HepG2 (cell line): ENCODE data around the gene SERPINF2. TPM values are rescaled to one million over a fixed set of nuclear protein-coding genes. Genes with fewer than 3 reads are reported as not detected.

ENCODE experiments used
- ELF3 ChIP-seq: IDR thresholded peaks from 2 replicates; pipeline ENCODE4 v1.6.1; 2016; ENCODE audit warnings: missing genetic modification reagents, missing compliant biosample characterization
- EP300 ChIP-seq, 3 experiments: sonication (generic) in 1 of 3; formaldehyde crosslinking in 1 of 3; IDR thresholded peaks; 2 replicates each; pipeline versions ENCODE4 v1.5.1 to v1.6.1; 2011 to 2020; ENCODE audit warnings: low read depth in 2 of 3, low read length in 2 of 3, borderline replicate concordance in 1 of 3, improper control_type of control experiment in 1 of 3, mild to moderate bottlenecking in 1 of 3, missing genetic modification reagents in 1 of 3, moderate library complexity in 1 of 3
- FOXC1 ChIP-seq: sonication (generic); formaldehyde crosslinking; IDR thresholded peaks from 2 replicates; pipeline ENCODE4 v1.8.0; 2022; ENCODE audit warnings: mild to moderate bottlenecking, missing genetic modification reagents, borderline replicate concordance
- FOXM1 ChIP-seq: sonication (generic); formaldehyde crosslinking; IDR thresholded peaks from 2 replicates; pipeline ENCODE4 v1.5.0; 2020; ENCODE audit warnings: missing genetic modification reagents
- HCFC1 ChIP-seq: fragments of 150-350 bp; IDR thresholded peaks from 2 replicates; pipeline ENCODE4 v1.6.1; 2014; ENCODE audit warnings: low read depth, low read length
- HOXD1 ChIP-seq: sonication (generic); formaldehyde crosslinking; IDR thresholded peaks from 2 replicates; pipeline ENCODE4 v1.5.0; 2020; ENCODE audit warnings: missing genetic modification reagents
- LCORL ChIP-seq, 2 experiments: fragments of 450-650 bp in 1 of 2; sonication (generic) in 1 of 2; formaldehyde crosslinking in 1 of 2; IDR thresholded peaks; 2 replicates each; pipeline versions ENCODE4 v1.5.0 to v1.6.1; 2017 to 2020; ENCODE audit warnings: antibody characterized with exemption in 1 of 2, missing genetic modification reagents in 1 of 2
- MTA1 ChIP-seq: sonication (generic); formaldehyde crosslinking; IDR thresholded peaks from 2 replicates; pipeline ENCODE4 v1.4.0; 2020; ENCODE audit warnings: missing genetic modification reagents, mild to moderate bottlenecking, borderline replicate concordance
- NFYB ChIP-seq: sonication (generic); formaldehyde crosslinking; IDR thresholded peaks from 2 replicates; pipeline ENCODE4 v1.4.0; 2020; ENCODE audit warnings: missing genetic modification reagents
- NPAS2 ChIP-seq: sonication (generic); formaldehyde crosslinking; IDR thresholded peaks from 2 replicates; pipeline ENCODE4 v1.8.0; 2022; ENCODE audit warnings: mild to moderate bottlenecking, missing genetic modification reagents, borderline replicate concordance
- PCBP1 ChIP-seq: fragments of 200-400 bp; formaldehyde crosslinking; IDR thresholded peaks from 2 replicates; pipeline ENCODE4 v1.6.1; 2017; ENCODE audit warnings: mild to moderate bottlenecking, low read depth, low read length, borderline replicate concordance
- RBAK ChIP-seq: sonication (generic); formaldehyde crosslinking; IDR thresholded peaks from 2 replicates; pipeline ENCODE4 v1.5.1; 2020; ENCODE audit warnings: mild to moderate bottlenecking, missing genetic modification reagents
- SP2 ChIP-seq: sonication (generic); formaldehyde crosslinking; IDR thresholded peaks from 2 replicates; pipeline ENCODE4 v1.5.1; 2020; ENCODE audit warnings: mild to moderate bottlenecking, missing genetic modification reagents
- SUZ12 ChIP-seq: fragments of 150-350 bp; IDR thresholded peaks from 2 replicates; pipeline ENCODE4 v1.6.1; 2014; ENCODE audit warnings: low read depth, low read length
- TCF7 ChIP-seq: sonication (generic); IDR thresholded peaks from 2 replicates; pipeline ENCODE4 v1.6.1; 2016; ENCODE audit warnings: antibody characterized with exemption, low read depth
- TP53 ChIP-seq: sonication (generic); formaldehyde crosslinking; conservative IDR thresholded peaks from 2 replicates; pipeline ENCODE4 v1.4.0; 2020; ENCODE audit warnings: missing genetic modification reagents
- YY1 ChIP-seq: IDR thresholded peaks from 2 replicates; pipeline ENCODE4 v1.6.1; 2011; ENCODE audit warnings: low read length, low read depth, moderate library complexity, mild to moderate bottlenecking; ENCODE audit not compliant: insufficient read depth, insufficient replicate concordance
- ZBTB7B ChIP-seq: sonication (generic); formaldehyde crosslinking; IDR thresholded peaks from 2 replicates; pipeline ENCODE4 v1.4.0; 2020; ENCODE audit warnings: missing genetic modification reagents
- ZC3H4 ChIP-seq: sonication (generic); formaldehyde crosslinking; IDR thresholded peaks from 2 replicates; pipeline ENCODE4 v1.4.0; 2020; ENCODE audit warnings: missing genetic modification reagents, borderline replicate concordance
- ZNF160 ChIP-seq: sonication (generic); formaldehyde crosslinking; IDR thresholded peaks from 2 replicates; pipeline ENCODE4 v1.8.0; 2022; ENCODE audit warnings: mild to moderate bottlenecking, inconsistent platforms, missing genetic modification reagents
- ZNF296 ChIP-seq: sonication (generic); formaldehyde crosslinking; conservative IDR thresholded peaks from 2 replicates; pipeline ENCODE4 v1.5.0; 2020; ENCODE audit warnings: mild to moderate bottlenecking, missing genetic modification reagents
- polyA plus RNA-seq, 8 experiments: library from polyadenylated mRNA; depleted of rRNA in 3 of 8; stranded (reverse) in 7 of 8; unstranded in 1 of 8; fragments of >200 nt; fragmentation: Illumina TruSeq in 4 of 8; extraction: Trizol in 4 of 8; gene quantifications; 2 replicates each; pipeline versions ENCODE4 v1.2.1 to v1.2.3, GENCODE V29; 2011 to 2016; ENCODE audit warnings: low read depth in 4 of 8, missing spikeins in 1 of 8, mixed read lengths in 1 of 8; ENCODE audit not compliant: insufficient read depth in 1 of 8
- total RNA-seq, 5 experiments: library from RNA; depleted of rRNA; stranded (reverse); fragments of >200 nt; fragmentation: Illumina TruSeq; extraction: Trizol; gene quantifications; 2 replicates each; pipeline ENCODE4 v1.2.3, GENCODE V29; 2016; ENCODE audit warnings: low read depth in 1 of 5
- TF ChIP-seq, protein P1 (sequence below): sonication (generic); formaldehyde crosslinking; IDR thresholded peaks from 2 replicates; pipeline ENCODE4 v1.4.0; 2020; ENCODE audit warnings: missing genetic modification reagents, borderline replicate concordance
- TF ChIP-seq, protein P2 (sequence below): sonication (generic); formaldehyde crosslinking; conservative IDR thresholded peaks from 2 replicates; pipeline ENCODE4 v1.8.0; 2022; ENCODE audit warnings: mild to moderate bottlenecking, moderate library complexity, missing genetic modification reagents
- TF ChIP-seq, protein P3 (sequence below): sonication (generic); formaldehyde crosslinking; IDR thresholded peaks from 2 replicates; pipeline ENCODE4 v1.8.0; 2022; ENCODE audit warnings: missing genetic modification reagents, mild to moderate bottlenecking, inconsistent platforms, borderline replicate concordance

The SERPINF2 gene
- total and polyA plus RNA-seq, 2 of the 13 experiments (the other 11 are each of a cell fraction or from before 2014, with no cell fraction given), result 309 to 548 TPM

DNA sequence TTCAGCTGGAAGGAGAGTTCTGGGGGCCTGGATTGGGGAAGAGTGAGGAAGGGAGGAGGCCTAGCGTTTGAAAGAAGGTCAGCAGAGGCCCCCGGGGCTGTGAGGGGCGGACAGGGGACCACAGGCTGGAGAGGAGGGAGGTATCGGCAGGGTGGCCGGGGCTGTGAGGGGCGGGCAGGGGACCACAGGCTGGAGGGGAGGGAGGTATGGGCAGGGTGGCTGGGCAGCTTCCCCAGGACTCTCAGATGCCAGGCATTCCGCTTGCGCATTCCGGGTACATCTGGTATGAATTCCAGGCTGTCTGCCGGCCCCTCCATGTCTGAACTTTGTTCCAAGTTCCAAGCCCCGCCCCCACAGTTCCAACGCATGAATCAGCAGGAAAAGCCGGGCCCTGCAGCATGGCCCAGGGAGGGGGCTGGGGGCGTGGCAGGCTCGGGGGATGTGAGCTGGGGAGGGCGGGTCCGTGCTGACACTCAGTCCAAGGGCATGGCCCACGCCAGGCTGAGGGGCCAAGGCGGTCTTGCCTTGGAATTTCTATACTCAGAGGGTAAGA is 28.2 kb upstream of the SERPINF2 start (continued):
- TF ChIP-seq ZC3H4 (CRISPR knock-in tag) (no peak), PCBP1 (no peak), SP2 (CRISPR knock-in tag) (peak; percentile 53; the same call in 1 of the 2 replicates), NPAS2 (no peak), SUZ12 (no peak), LCORL (IDR thresholded peaks at IDR 0.05) (no peak), LCORL (CRISPR knock-in tag; IDR thresholded peaks at IDR 0.05) (peak; percentile 74), EP300 (IDR thresholded peaks at IDR 0.05; ENCODE audit: low read depth in 2 of 2, low read length in 2 of 2) (peak; percentile 70 to 71; a peak in 3 of 4 replicates), EP300 (CRISPR knock-in tag; IDR thresholded peaks at IDR 0.05; ENCODE audit: borderline replicate concordance) (no peak), YY1 (peak; percentile 50), TP53 (no peak), TCF7 (no peak), ELF3 (CRISPR knock-in tag) (no peak; the same call in 1 of the 2 replicates), HOXD1 (CRISPR knock-in tag) (no peak), RBAK (no peak), NFYB (CRISPR knock-in tag) (peak; percentile 8; the same call in 1 of the 2 replicates), MTA1 (peak; percentile 76), HCFC1 (peak; percentile 19; the same call in 1 of the 2 replicates), ZBTB7B (CRISPR knock-in tag) (peak; percentile 66), ZNF296 (no peak), ZNF160 (peak; percentile 12; the same call in 1 of the 2 replicates), FOXC1 (CRISPR knock-in tag) (no peak), FOXM1 (CRISPR knock-in tag) (no peak)
- TF ChIP-seq, protein P1, sequence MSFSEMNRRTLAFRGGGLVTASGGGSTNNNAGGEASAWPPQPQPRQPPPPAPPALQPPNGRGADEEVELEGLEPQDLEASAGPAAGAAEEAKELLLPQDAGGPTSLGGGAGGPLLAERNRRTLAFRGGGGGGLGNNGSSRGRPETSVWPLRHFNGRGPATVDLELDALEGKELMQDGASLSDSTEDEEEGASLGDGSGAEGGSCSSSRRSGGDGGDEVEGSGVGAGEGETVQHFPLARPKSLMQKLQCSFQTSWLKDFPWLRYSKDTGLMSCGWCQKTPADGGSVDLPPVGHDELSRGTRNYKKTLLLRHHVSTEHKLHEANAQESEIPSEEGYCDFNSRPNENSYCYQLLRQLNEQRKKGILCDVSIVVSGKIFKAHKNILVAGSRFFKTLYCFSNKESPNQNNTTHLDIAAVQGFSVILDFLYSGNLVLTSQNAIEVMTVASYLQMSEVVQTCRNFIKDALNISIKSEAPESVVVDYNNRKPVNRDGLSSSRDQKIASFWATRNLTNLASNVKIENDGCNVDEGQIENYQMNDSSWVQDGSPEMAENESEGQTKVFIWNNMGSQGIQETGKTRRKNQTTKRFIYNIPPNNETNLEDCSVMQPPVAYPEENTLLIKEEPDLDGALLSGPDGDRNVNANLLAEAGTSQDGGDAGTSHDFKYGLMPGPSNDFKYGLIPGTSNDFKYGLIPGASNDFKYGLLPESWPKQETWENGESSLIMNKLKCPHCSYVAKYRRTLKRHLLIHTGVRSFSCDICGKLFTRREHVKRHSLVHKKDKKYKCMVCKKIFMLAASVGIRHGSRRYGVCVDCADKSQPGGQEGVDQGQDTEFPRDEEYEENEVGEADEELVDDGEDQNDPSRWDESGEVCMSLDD (CRISPR knock-in tag), result no peak
- TF ChIP-seq, protein P2, sequence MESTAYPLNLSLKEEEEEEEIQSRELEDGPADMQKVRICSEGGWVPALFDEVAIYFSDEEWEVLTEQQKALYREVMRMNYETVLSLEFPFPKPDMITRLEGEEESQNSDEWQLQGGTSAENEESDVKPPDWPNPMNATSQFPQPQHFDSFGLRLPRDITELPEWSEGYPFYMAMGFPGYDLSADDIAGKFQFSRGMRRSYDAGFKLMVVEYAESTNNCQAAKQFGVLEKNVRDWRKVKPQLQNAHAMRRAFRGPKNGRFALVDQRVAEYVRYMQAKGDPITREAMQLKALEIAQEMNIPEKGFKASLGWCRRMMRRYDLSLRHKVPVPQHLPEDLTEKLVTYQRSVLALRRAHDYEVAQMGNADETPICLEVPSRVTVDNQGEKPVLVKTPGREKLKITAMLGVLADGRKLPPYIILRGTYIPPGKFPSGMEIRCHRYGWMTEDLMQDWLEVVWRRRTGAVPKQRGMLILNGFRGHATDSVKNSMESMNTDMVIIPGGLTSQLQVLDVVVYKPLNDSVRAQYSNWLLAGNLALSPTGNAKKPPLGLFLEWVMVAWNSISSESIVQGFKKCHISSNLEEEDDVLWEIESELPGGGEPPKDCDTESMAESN, result no peak
- TF ChIP-seq, protein P3, sequence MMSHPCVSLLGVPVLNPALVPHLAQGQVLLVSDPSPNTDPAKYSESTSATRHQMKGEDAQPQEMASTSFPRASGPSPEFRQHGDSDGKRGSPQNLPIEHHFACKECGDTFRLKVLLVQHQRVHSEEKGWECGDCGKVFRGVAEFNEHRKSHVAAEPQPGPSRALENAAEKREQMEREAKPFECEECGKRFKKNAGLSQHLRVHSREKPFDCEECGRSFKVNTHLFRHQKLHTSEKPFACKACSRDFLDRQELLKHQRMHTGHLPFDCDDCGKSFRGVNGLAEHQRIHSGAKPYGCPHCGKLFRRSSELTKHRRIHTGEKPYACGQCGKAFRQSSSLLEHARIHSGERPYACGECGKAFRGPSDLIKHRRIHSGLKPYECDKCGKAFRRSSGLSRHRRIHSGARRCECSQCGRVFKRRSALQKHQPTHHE (CRISPR knock-in tag), result no peak
